VCaP (cell line): ENCODE data around the gene SPOCK2.

Experiments used
- H3K27ac ChIP-seq: fragments of 450-650 bp; 2 replicates; pipeline ENCODE4 v1.5.1; 2017
- CTCF ChIP-seq: fragments of 450-650 bp; conservative IDR thresholded peaks from 2 replicates; pipeline ENCODE4 v1.5.1; 2017; ENCODE audit warnings: mild to moderate bottlenecking, moderate library complexity

The SPOCK2 gene

GRCh38 chr10:72085864-72086465 is 2.4 kb downstream of the SPOCK2 start:
- TF ChIP-seq CTCF: no peak
- no peak overlapping the region for H3K27ac ChIP-seq

- H3K27ac ChIP-seq: no peak overlapping the region
- no peak for TF ChIP-seq CTCF
These were observed 3.2 kb downstream of the SPOCK2 start for GRCh38 chr10:72085166-72085565.

GRCh38 chr10:72083790-72084459 is 4.4 kb downstream of the SPOCK2 start:
- H3K27ac ChIP-seq: no peak overlapping the region
- TF ChIP-seq CTCF: no peak

GRCh38 chr10:72082856-72083789 is 5.2 kb downstream of the SPOCK2 start:
- no peak overlapping the region for H3K27ac ChIP-seq

GRCh38 chr10:72081772-72082590 is 6.4 kb downstream of the SPOCK2 start:
- no peak for TF ChIP-seq CTCF
- H3K27ac ChIP-seq: peak overlapping the region; percentile 15; the same call in 1 of the 2 replicates

More at GRCh38 chr10:72082856-72083789, 5.2 kb downstream of the SPOCK2 start:
- no peak for TF ChIP-seq CTCF

- H3K27ac ChIP-seq: peak overlapping the region; percentile 15; the same call in 1 of the 2 replicates
- TF ChIP-seq CTCF: no peak
These were observed 7.1 kb downstream of the SPOCK2 start for GRCh38 chr10:72081210-72081609.
